OCI-LY1 (cell line): ENCODE data around the gene AMZ1.

Source experiments
- H2AFZ ChIP-seq: fragments of 200-600 bp; sonication (generic), shearing (Covaris generic); 2 replicates; pipeline ENCODE4 v1.6.0; 2014; ENCODE audit warnings: antibody characterized with exemption, mild to moderate bottlenecking, low read length
- H3F3A ChIP-seq: fragments of 200-600 bp; sonication (generic), shearing (Covaris generic); 2 replicates; pipeline ENCODE4 v1.6.0; 2014; ENCODE audit warnings: mild to moderate bottlenecking, antibody characterized with exemption, low read length, moderate library complexity; ENCODE audit not compliant: insufficient read depth
- H3K27ac ChIP-seq: fragments of 200-600 bp; sonication (generic); 2 replicates; pipeline ENCODE4 v1.5.1; 2014; ENCODE audit warnings: low read length, mixed run types, mild to moderate bottlenecking, low read depth; ENCODE audit not compliant: poor library complexity, severe bottlenecking
- H3K27me3 ChIP-seq: fragments of 200-600 bp; sonication (generic); 2 replicates; pipeline ENCODE4 v1.6.0; 2014; ENCODE audit warnings: antibody characterized with exemption, mild to moderate bottlenecking, low read length, moderate library complexity; ENCODE audit not compliant: insufficient read depth
- H3K36me3 ChIP-seq: fragments of 200-600 bp; sonication (generic); 2 replicates; pipeline ENCODE4 v1.6.1; 2014; ENCODE audit warnings: mild to moderate bottlenecking, antibody characterized with exemption, low read length, moderate library complexity, mixed read lengths; ENCODE audit not compliant: insufficient read depth
- H3K4me1 ChIP-seq: fragments of 200-600 bp; sonication (generic); 2 replicates; pipeline ENCODE4 v1.5.1; 2014; ENCODE audit warnings: mild to moderate bottlenecking, low read length, moderate library complexity; ENCODE audit not compliant: insufficient read depth, severe bottlenecking
- H3K4me2 ChIP-seq: fragments of 200-600 bp; sonication (generic), shearing (Covaris generic); 2 replicates; pipeline ENCODE4 v1.6.1; 2014; ENCODE audit warnings: low read length
- H3K4me3 ChIP-seq: fragments of 200-600 bp; sonication (generic); 2 replicates; pipeline ENCODE4 v1.5.1; 2014; ENCODE audit warnings: low read length, low read depth, mild to moderate bottlenecking, mixed read lengths; ENCODE audit not compliant: poor library complexity, severe bottlenecking
- H3K79me2 ChIP-seq: fragments of 200-600 bp; shearing (Covaris generic); 2 replicates; pipeline ENCODE4 v1.6.1; 2016; ENCODE audit warnings: mixed run types, low read length, mixed read lengths; ENCODE audit not compliant: insufficient read depth
- H3K9ac ChIP-seq: fragments of 200-600 bp; sonication (generic), shearing (Covaris generic); 2 replicates; pipeline ENCODE4 v1.6.1; 2014; ENCODE audit warnings: mild to moderate bottlenecking, low read length, mixed read lengths
- H3K9me2 ChIP-seq: fragments of 200-600 bp; sonication (generic), shearing (Covaris generic); 2 replicates; pipeline ENCODE4 v1.6.1; 2014; ENCODE audit warnings: low read depth, mild to moderate bottlenecking, low read length, mixed read lengths
- H3K9me3 ChIP-seq: fragments of 200-600 bp; shearing (Covaris generic); 2 replicates; pipeline ENCODE4 v1.6.1; 2014; ENCODE audit warnings: low read length, mixed read lengths
- H4K20me1 ChIP-seq: fragments of 200-600 bp; sonication (generic), shearing (Covaris generic); 2 replicates; pipeline ENCODE4 v1.6.0; 2016; ENCODE audit warnings: mild to moderate bottlenecking, low read length; ENCODE audit not compliant: insufficient read depth
- EZH2 ChIP-seq: fragments of 200-600 bp; sonication (generic), shearing (Covaris generic); IDR thresholded peaks from 2 replicates; pipeline ENCODE4 v1.8.0; 2017; ENCODE audit warnings: borderline replicate concordance, mixed run types, mild to moderate bottlenecking, antibody characterized with exemption, low read length, moderate library complexity, mixed read lengths
- TF ChIP-seq, protein P1 (sequence below): fragments of 200-600 bp; sonication (generic), shearing (Covaris generic); IDR thresholded peaks from 2 replicates; pipeline ENCODE4 v1.5.1; 2017; ENCODE audit warnings: mild to moderate bottlenecking, antibody characterized with exemption, low read length, moderate library complexity, mixed read lengths

The AMZ1 gene

DNA sequence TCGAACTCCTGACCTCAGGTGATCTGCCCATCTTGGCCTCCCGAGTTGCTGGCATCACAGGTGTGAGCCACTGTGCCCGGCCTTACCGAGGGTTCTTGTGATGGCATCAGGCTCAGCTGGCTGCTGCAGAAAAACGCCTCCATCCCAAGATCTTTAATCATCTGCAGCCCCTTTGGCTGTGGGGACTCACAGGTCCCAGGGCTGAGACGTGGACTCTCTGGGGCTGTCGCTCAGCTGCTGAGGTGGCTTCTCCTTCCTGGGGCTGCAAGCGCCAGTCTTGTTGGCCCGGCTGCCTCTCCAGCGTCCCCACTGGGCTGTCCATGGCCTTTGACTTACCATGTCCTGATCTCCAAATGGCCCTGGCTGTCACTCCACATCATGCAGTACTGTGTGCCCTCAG, 20.0 kb downstream of the AMZ1 start:
- Histone ChIP-seq H2AFZ (no peak overlapping the region), H3K36me3 (no peaks in the 10 kb centered on the region), H3K27me3 (no peaks in the 10 kb centered on the region), H3K9me3 (no peaks in the 10 kb centered on the region), H3F3A (no peaks in the 10 kb centered on the region), H4K20me1 (no peaks in the 10 kb centered on the region), H3K4me3 (no peak overlapping the region), H3K9me2 (no peaks in the 10 kb centered on the region), H3K27ac (no peak overlapping the region), H3K4me2 (no peak overlapping the region), H3K9ac (no peak overlapping the region), H3K79me2 (no peaks in the 10 kb centered on the region), H3K4me1 (peaks cover 13% of the 10 kb centered on the region)
- TF ChIP-seq, protein P1, sequence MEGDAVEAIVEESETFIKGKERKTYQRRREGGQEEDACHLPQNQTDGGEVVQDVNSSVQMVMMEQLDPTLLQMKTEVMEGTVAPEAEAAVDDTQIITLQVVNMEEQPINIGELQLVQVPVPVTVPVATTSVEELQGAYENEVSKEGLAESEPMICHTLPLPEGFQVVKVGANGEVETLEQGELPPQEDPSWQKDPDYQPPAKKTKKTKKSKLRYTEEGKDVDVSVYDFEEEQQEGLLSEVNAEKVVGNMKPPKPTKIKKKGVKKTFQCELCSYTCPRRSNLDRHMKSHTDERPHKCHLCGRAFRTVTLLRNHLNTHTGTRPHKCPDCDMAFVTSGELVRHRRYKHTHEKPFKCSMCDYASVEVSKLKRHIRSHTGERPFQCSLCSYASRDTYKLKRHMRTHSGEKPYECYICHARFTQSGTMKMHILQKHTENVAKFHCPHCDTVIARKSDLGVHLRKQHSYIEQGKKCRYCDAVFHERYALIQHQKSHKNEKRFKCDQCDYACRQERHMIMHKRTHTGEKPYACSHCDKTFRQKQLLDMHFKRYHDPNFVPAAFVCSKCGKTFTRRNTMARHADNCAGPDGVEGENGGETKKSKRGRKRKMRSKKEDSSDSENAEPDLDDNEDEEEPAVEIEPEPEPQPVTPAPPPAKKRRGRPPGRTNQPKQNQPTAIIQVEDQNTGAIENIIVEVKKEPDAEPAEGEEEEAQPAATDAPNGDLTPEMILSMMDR, result no peak
- no peak for TF ChIP-seq EZH2

DNA sequence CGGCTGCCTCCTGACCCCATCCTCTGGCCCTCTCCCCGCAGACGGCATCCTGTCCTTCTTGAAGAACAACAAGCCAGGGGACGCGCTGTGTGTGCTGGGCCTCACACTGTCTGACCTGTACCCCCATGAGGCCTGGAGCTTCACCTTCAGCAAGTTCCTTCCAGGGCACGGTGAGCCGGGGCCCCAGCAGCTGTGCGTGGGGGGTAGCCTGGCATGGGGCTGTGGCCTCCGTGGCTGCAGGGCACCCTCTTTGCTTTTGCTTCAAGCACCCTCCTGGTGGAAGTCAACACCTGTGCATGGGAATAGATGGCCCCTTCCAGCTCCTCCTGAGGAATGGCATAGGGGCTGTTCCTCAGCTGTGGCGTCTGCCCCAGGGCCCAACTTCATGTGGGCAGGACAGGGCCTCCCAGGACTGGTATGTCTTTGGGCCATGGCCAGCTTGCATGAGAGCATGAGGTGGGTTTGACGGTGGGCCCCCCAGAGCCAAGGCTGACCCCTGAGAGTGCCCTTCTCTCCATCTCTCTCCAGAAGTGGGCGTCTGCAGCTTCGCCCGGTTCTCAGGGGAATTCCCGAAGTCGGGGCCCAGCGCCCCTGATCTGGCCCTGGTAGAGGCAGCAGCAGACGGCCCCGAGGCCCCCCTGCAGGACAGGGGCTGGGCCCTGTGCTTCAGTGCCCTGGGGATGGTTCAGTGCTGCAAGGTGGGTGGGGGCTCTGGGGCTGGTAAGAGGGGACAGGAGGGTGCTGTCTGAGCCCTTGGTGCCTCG, 20.7 kb downstream of the AMZ1 start:
- Histone ChIP-seq H3K4me1 (peaks cover 13% of the 10 kb centered on the region), H3K4me3 (no peak overlapping the region), H3K4me2 (no peak overlapping the region)

DNA sequence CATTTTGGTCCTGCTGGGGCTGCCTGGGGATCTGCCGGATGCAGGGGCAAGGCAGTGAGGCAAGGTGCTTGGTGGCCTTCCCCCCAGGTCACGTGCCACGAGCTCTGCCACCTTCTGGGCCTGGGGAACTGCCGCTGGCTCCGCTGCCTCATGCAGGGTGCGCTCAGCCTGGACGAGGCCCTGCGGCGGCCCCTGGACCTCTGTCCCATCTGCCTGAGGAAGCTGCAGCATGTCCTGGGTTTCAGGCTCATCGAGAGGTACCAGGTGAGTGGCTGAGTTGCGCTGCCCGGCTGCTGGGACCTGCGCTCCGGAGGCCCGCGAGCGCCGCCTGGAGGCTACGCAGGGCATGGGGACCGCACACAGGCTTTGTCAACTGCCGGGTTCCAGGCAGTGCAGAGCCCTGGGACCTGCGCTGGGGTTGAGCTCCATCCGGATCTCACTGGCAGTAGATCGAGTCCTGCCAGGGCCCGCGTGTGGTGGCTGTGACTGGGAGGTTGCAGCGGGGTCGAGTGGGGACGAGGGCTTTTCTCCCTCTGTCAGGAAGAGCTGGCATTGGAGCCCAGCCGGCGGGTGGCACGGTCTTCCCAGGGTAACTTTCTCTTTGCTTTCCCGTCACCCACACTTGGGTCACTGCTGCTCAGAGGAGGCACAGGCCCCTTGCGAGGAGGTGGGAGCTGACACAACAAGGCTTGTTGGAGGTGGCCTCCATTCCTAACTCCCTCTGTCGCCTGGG, 21.7 kb downstream of the AMZ1 start:
- Histone ChIP-seq H3K4me2 (peak overlapping the region; percentile 44), H2AFZ (no peak overlapping the region), H3K4me1 (peaks cover 13% of the 10 kb centered on the region), H4K20me1 (no peaks in the 10 kb centered on the region), H3K9me2 (no peaks in the 10 kb centered on the region), H3K4me3 (peak overlapping the region; percentile 26), H3K9ac (no peak overlapping the region), H3K79me2 (no peaks in the 10 kb centered on the region), H3F3A (no peaks in the 10 kb centered on the region), H3K36me3 (no peaks in the 10 kb centered on the region), H3K27ac (no peak overlapping the region), H3K9me3 (no peaks in the 10 kb centered on the region), H3K27me3 (no peaks in the 10 kb centered on the region; the same call in 1 of the 2 replicates)
- TF ChIP-seq EZH2, result no peak
- TF ChIP-seq, protein P1, result peak; percentile 99

More for the DNA sequence above, 20.7 kb downstream of the AMZ1 start:
- no peaks in the 10 kb centered on the region for H3K9me3 ChIP-seq
- no peaks in the 10 kb centered on the region for H3K79me2 ChIP-seq
- no peaks in the 10 kb centered on the region for H4K20me1 ChIP-seq
- TF ChIP-seq, protein P1, result no peak
- no peak for TF ChIP-seq EZH2
- no peaks in the 10 kb centered on the region for H3K36me3 ChIP-seq
- no peaks in the 10 kb centered on the region for H3K9me2 ChIP-seq
- no peak overlapping the region for H3K27ac ChIP-seq
- no peak overlapping the region for H3K9ac ChIP-seq
- H2AFZ ChIP-seq, result no peak overlapping the region
- H3F3A ChIP-seq, result no peaks in the 10 kb centered on the region
- no peaks in the 10 kb centered on the region; the same call in 1 of the 2 replicates for H3K27me3 ChIP-seq
